CD4-positive, alpha-beta T cell (primary cell): Measurements from ENCODE around the gene TBCA. TPM values are rescaled to one million over a fixed set of nuclear protein-coding genes. Genes with fewer than 3 reads are reported as not detected.

Source experiments
- ATAC-seq: fragments of 200-7000 bp; cut with Tn5 transposase; one replicate; pipeline ENCODE4 v1.10.0; 2022; ENCODE audit warnings: mild to moderate bottlenecking; ENCODE audit not compliant: poor library complexity
- CTCF ChIA-PET: fragments of 350-600 bp; sonication (Branson Sonifier 250); formaldehyde crosslinking; loops from one replicate; lab custom pipeline; 2021; ENCODE audit warnings: antibody characterized with exemption, inconsistent platforms; lab: Charles Lee
- POLR2A ChIA-PET: fragments of 350-600 bp; sonication (Branson Sonifier 250); formaldehyde crosslinking; loops from one replicate; lab custom pipeline; 2021; ENCODE audit warnings: antibody characterized with exemption, inconsistent platforms; lab: Charles Lee
- DNase-seq, 14 experiments: peaks; one replicate each; pipeline ENCODE4 v3.0.0-alpha.2; 2013 to 2020; ENCODE audit warnings: mixed read lengths in 2 of 14
- H3K27ac ChIP-seq, 2 donors: one replicate each; pipeline versions ENCODE4 v1.5.1 to v1.7.0; 2013; ENCODE audit warnings: low read length in 2 of 2, low read depth in 1 of 2, mild to moderate bottlenecking in 1 of 2
- H3K27me3 ChIP-seq, 2 experiments: 1 replicate in 1 of 2; 2 replicates in 1 of 2; pipeline versions ENCODE4 v1.6.1 to v1.7.0; 2013; ENCODE audit warnings: low read length in 2 of 2, control low read depth in 1 of 2, mild to moderate bottlenecking in 1 of 2, moderate library complexity in 1 of 2; ENCODE audit not compliant: insufficient read depth in 2 of 2, control insufficient read depth in 1 of 2
- H3K36me3 ChIP-seq: one replicate; pipeline ENCODE4 v1.6.1; 2013; ENCODE audit warnings: low read length, control low read depth; ENCODE audit not compliant: insufficient read depth
- H3K4me1 ChIP-seq: one replicate; pipeline ENCODE4 v1.6.1; 2013; ENCODE audit warnings: low read length, control low read depth; ENCODE audit not compliant: insufficient read depth
- H3K4me3 ChIP-seq: one replicate; pipeline ENCODE4 v1.5.1; 2013; ENCODE audit warnings: mild to moderate bottlenecking, low read length, moderate library complexity
- H3K9me3 ChIP-seq, 2 experiments: 1 replicate in 1 of 2; 2 replicates in 1 of 2; pipeline versions ENCODE4 v1.6.1 to v1.7.0; 2013; ENCODE audit warnings: low read length in 2 of 2, mild to moderate bottlenecking in 2 of 2, control low read depth in 1 of 2, moderate library complexity in 1 of 2; ENCODE audit not compliant: control insufficient read depth in 1 of 2, insufficient read depth in 1 of 2
- H3K27ac Mint-ChIP-seq: one replicate; pipeline ENCODE4 v1.8.0; 2020; ENCODE audit warnings: mixed read lengths
- H3K27me3 Mint-ChIP-seq: one replicate; pipeline ENCODE4 v1.8.0; 2021; ENCODE audit warnings: mixed read lengths
- H3K36me3 Mint-ChIP-seq: one replicate; pipeline ENCODE4 v1.8.0; 2021; ENCODE audit warnings: low read depth, mixed read lengths
- H3K4me1 Mint-ChIP-seq: one replicate; pipeline ENCODE4 v1.8.0; 2021; ENCODE audit warnings: low read depth, mixed read lengths
- H3K4me3 Mint-ChIP-seq: one replicate; pipeline ENCODE4 v1.8.0; 2020; ENCODE audit warnings: mild to moderate bottlenecking, mixed read lengths
- H3K9me3 Mint-ChIP-seq: one replicate; pipeline ENCODE4 v1.8.0; 2020; ENCODE audit warnings: mixed read lengths
- intact Hi-C, 2 experiments: fragments of 100-400 bp; cut with DNase I in 1 of 2; cut with micrococcal nuclease in 1 of 2; formaldehyde crosslinking; loops; one replicate each; pipeline versions ENCODE4 v1.15.1 to v1.9.0; 2023 to 2025; cut with DNase I, micrococcal nuclease
- total RNA-seq, 174 experiments: library from RNA in 2 of 174; stranded (reverse) in 2 of 174; gene quantifications; one replicate each; pipeline ENCODE4 v1.2.3 and lab custom pipeline; 2021 to 2026
- TF ChIP-seq, protein P1 (sequence below): fragments of 200-600 bp; IDR thresholded peaks from one replicate; pipeline ENCODE4 v1.8.0; 2022; ENCODE audit warnings: antibody characterized with exemption, mild to moderate bottlenecking

TBCA gene
- total RNA-seq, 2 experiments from 2014 or later, result 72.0 to 72.9 TPM

DNA sequence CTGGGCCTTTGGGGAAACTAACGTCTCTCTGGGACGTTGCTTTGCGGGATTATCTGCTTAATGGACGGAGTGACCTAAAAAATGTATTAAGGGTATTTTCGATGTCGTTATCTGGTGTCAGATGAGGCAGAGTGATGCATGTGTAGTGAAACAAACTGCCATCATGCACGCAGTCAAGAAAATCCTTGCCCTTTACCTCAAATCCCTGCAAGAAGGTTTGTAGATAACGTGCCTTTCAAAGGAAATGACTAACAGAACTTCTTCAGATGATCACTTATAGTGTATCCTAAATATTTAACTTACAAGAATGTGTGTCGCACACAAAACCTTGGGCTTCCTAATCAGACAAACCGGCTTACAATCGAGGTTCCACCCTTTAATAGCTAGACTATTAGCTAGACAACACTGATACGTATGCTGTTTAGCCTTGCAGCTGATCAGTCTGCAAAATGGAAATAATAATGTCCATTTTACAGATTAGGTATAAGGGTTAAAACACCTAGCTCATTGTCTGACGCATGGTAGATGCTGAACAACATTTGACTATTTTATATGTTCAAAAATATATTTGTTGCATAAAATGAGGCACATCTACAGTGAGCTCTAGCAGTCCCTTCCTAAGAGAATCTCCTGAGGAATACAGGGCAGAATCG lies 541 bp upstream of the TBCA start:
- ATAC-seq, result peak; percentile 1
- Mint-ChIP-seq H3K36me3 (peaks cover 29% of the 10 kb centered on the region), H3K4me1 (peaks cover 46% of the 10 kb centered on the region), H3K27me3 (no peaks in the 10 kb centered on the region), H3K4me3 (peak overlapping the region; percentile 94), H3K27ac (peak overlapping the region; percentile 95), H3K9me3 (no peaks in the 10 kb centered on the region)
- no peaks in the 10 kb centered on the region for H3K27me3 ChIP-seq
- H3K4me1 ChIP-seq, result peaks cover 29% of the 10 kb centered on the region
- intact Hi-C loops, result loop anchor here (2.0 to 10.0 kb wide), 10 partner anchors 129 to 1838 kb away; partner anchors contain the start of genes AP3B1 (in 2 of the 2), AGGF1 (in 1 of the 2), HOMER1 (in 1 of the 2) and JMY (in 1 of the 2)
- ChIA-PET POLR2A (interaction anchor here (0.8 kb wide), 1 partner anchor 285 kb away, joined by 3 read pairs; the partner anchor contains the start of gene WDR41), CTCF (interaction anchor here (1.0 to 1.2 kb wide), 2 partner anchors 11 to 1208 kb away, joined by 3 read pairs; partner anchors contain the start of gene ARSB)
- no peak for DNase-seq
- H3K4me3 ChIP-seq, result peak overlapping the region; percentile 79
- TF ChIP-seq, protein P1, sequence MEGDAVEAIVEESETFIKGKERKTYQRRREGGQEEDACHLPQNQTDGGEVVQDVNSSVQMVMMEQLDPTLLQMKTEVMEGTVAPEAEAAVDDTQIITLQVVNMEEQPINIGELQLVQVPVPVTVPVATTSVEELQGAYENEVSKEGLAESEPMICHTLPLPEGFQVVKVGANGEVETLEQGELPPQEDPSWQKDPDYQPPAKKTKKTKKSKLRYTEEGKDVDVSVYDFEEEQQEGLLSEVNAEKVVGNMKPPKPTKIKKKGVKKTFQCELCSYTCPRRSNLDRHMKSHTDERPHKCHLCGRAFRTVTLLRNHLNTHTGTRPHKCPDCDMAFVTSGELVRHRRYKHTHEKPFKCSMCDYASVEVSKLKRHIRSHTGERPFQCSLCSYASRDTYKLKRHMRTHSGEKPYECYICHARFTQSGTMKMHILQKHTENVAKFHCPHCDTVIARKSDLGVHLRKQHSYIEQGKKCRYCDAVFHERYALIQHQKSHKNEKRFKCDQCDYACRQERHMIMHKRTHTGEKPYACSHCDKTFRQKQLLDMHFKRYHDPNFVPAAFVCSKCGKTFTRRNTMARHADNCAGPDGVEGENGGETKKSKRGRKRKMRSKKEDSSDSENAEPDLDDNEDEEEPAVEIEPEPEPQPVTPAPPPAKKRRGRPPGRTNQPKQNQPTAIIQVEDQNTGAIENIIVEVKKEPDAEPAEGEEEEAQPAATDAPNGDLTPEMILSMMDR, result no peak
- H3K27ac ChIP-seq, result peak overlapping the region; percentile 49 to 89
- H3K36me3 ChIP-seq, result peaks cover 4% of the 10 kb centered on the region
- H3K9me3 ChIP-seq, result no peaks in the 10 kb centered on the region

DNA sequence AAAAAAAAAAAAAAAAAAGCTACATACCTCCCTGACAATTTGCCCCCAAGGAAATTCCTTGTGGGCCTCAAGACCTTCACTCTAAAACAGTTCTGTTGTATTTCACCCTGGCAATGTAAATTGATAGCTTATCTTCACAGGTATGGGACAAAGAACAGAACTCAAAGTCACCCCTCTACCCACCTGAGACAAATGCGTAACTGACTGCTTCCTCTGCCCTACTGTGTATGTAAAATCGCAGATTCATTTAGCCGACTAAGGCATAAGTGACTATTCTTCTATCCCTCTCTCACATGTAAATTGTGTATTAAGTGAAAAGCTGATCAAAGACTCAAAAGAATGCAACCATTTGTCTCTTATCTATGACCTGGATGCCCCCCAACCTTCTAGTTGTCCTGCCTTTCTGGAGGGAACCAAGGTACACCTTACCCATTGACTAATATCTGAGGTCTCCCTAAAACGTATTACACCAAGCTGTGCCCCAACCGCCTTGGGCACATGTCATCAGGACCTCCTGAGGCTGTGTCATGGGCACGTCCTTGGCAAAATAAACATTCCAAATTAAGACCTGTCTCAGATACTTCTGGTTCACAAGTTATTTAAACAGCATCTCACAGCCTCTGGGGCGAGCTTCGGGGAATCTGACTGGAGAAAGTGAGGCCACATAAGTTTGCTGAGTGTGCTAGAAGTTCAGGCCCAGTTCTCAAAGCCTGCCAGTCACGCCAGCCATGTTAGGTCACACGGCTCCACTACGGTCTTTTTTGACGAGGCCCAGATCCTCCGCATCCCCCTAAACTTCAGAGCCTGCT lies 954 bp downstream of the TBCA start:
- peaks cover 38% of the 10 kb centered on the region for H3K4me1 ChIP-seq
- H3K27ac ChIP-seq, result peak overlapping the region; percentile 89 to 92
- H3K36me3 Mint-ChIP-seq, result peaks cover 37% of the 10 kb centered on the region
- ChIA-PET CTCF (interaction anchor here (0.6 kb wide), 1 partner anchor 295 kb away, joined by 3 read pairs; no protein-coding TSS in a partner anchor), POLR2A (interaction anchor here (0.6 to 1.8 kb wide), 4 partner anchors 10 to 520 kb away, joined by 3 to 6 read pairs (median 3); no protein-coding TSS in a partner anchor)
- H3K4me1 Mint-ChIP-seq, result peaks cover 61% of the 10 kb centered on the region
- TF ChIP-seq, protein P1, result no peak
- intact Hi-C loops, result loop anchor here (5.0 to 10.0 kb wide), 9 partner anchors 128 to 1840 kb away; partner anchors contain the start of genes AGGF1 (in 1 of the 2), AP3B1 (in 1 of the 2), HOMER1 (in 1 of the 2) and JMY (in 1 of the 2)
- peak overlapping the region; percentile 94 for H3K4me3 Mint-ChIP-seq
- peak overlapping the region; percentile 95 for H3K27ac Mint-ChIP-seq
- no peaks in the 10 kb centered on the region for H3K27me3 Mint-ChIP-seq
- H3K27me3 ChIP-seq, result no peaks in the 10 kb centered on the region
- H3K9me3 Mint-ChIP-seq, result no peaks in the 10 kb centered on the region
- ATAC-seq, result peak; percentile 23
- DNase-seq, result peak in 1 of 14 experiments; percentile 16
- peaks cover 9% of the 10 kb centered on the region for H3K36me3 ChIP-seq
- peak overlapping the region; percentile 79 for H3K4me3 ChIP-seq
- H3K9me3 ChIP-seq, result no peaks in the 10 kb centered on the region

GRCh38 chr5:77773734-77774280 lies 2.3 kb downstream of the TBCA start:
- TF ChIP-seq, protein P1, result no peak
- H3K4me1 Mint-ChIP-seq, result peaks cover 65% of the 10 kb centered on the region
- DNase-seq (no peak), ATAC-seq (no peak)
- Histone ChIP-seq H3K27ac (no peak overlapping the region), H3K36me3 (peaks cover 14% of the 10 kb centered on the region), H3K27me3 (no peaks in the 10 kb centered on the region), H3K4me3 (no peak overlapping the region), H3K9me3 (no peaks in the 10 kb centered on the region), H3K4me1 (peaks cover 38% of the 10 kb centered on the region)
- ChIA-PET POLR2A (no interaction called here), CTCF (no interaction called here)
- intact Hi-C loops, result loop anchor here (10.0 kb wide), 4 partner anchors 139 to 1841 kb away; partner anchors contain the start of genes AGGF1 (in 1 of the 2), JMY (in 1 of the 2), OTP (in 1 of the 2) and TENT2 (in 1 of the 2)
- H3K27me3 Mint-ChIP-seq, result no peaks in the 10 kb centered on the region
- H3K36me3 Mint-ChIP-seq, result peaks cover 41% of the 10 kb centered on the region
- peak overlapping the region; percentile 95 for H3K27ac Mint-ChIP-seq
- H3K4me3 Mint-ChIP-seq, result peak overlapping the region; percentile 57
- no peaks in the 10 kb centered on the region for H3K9me3 Mint-ChIP-seq
